NOMO-1 treated with DMSO at 0.1 percent for 48 hours (cell line): ENCODE measurements around the gene PLAC9.
"Not testable (repeated sequence)": the region's sequence is repeated elsewhere in the genome, so short reads cannot be mapped to it uniquely, and the experiment has no call there.

Experiments used
- DNase-seq: peaks from one replicate; lab custom pipeline; 2025; ENCODE audit not compliant: unreplicated experiment; lab: John Stamatoyannopoulos, UW

The PLAC9 gene, protein sequence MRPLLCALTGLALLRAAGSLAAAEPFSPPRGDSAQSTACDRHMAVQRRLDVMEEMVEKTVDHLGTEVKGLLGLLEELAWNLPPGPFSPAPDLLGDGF

DNA sequence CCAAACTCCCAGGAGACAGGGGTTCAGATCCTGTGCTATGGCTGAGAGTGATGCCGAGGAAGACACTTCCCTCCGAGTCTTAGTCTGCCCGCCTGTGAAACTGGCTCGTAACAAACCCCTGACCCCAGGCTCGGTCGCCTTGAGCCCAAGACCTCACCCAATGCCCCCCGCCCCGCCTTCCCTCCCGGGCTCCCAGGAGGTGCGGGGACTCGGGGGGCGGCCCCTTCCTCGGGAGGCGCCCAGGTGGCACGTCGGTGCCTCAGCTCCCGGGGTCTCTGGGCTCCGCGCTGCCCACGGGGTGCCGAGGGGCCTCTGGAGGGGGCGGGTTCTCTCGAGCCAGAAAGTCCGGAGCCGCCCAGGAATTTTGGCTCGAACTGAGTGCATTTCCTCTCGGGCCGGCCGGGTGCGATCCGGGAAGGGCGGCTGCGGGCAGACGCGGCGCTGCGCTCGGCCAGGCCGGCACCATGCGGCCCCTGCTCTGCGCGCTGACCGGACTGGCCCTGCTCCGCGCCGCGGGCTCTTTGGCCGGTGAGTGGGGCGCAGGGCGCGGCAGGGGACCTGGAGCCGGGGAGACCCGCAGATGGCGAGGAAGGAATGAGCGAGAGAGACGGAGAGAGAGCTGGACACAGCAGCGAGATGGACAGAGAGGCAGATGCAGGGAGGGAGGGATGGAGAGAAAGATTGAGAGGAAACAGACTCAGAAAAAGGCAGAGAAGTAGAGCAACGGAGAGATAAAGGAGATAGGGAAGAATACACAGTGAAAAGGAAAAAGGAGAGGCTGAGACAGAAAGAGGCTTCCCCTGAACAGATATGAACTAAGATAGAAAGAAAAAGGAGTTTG is at the start of gene PLAC9:
Gene PLAC9 (plus strand): TSS at position 432 of the 841 bp plus-strand sequence. CDS start 33 bp downstream, at position 465.
- DNase-seq, result no peak

DNA sequence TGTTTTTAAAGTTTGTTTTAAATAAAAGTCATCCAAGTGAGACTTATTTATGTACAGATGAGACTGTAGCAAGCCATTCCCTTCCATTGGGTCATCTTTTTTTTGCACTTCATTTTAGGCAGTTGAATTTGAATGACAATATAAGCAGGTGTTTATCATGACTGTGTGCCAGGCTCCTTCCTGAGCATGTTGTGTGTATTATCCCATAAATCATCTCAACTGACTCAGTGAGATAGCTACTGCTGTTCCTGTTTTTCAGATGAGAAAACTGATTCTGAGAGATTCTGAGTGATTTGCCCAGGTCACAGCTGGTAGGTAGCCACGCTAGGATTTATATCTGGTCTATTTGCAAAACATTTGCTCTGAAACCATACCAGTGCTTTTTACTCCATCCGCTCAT is 42.4 kb upstream of the PLAC9 start:
- no peak for DNase-seq

DNA sequence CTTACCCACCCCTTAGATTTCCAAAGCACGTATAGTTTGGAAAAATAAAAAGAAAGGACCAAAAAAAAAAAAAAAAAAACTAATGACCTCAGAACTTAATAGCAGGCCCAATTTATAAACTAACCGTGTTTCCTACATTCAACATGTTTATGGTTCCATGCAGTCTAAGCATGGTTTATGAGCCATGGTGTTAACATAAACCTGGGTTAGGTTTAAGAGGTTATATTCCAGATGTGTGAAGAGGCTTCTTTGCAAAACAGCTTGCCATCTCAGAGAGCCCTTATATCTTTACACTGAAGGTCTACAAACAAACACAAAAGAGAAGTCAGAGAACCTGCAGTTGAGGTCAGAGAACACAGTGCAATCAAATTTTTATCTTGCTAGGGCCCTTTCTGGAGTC is 38.3 kb upstream of the PLAC9 start:
- no peak for DNase-seq

DNA sequence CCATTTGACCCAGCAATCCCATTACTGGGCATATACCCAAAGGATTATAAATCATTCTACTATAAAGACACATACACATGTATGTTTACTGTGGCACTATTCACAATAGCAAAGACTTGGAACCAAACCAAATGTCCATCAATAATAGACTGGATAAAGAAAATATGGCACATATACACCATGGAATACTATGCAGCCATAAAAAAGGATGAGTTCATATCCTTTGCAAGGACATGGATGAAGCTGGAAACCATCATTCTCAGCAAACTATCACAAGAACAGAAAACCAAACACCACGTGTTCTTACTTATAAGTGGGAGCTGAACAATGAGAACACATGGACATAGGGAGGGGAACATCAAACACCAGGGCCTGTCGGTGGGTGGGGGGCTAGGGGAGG is 34.3 kb upstream of the PLAC9 start:
- not testable (repeated sequence) for DNase-seq

DNA sequence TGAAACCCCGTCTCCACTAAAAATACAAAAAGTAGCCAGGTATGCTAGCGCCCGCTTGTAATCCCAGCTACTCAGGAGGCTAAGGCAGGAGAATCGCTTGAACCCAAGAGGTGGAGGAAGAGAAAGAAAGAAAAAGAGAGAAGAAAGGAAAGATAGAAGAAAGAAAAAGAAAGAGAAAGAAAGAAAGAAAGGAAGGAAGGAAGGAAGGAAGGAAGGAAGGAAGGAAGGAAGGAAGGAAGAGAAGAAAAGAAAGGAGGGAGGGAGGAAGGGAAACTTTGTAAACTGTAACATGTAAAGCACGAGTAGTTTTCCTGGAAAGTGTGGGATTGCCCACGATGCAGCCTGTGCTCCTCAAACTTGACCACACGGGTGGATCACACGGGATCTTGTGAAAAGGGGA is 33.2 kb upstream of the PLAC9 start:
- DNase-seq, result not testable (repeated sequence)

DNA sequence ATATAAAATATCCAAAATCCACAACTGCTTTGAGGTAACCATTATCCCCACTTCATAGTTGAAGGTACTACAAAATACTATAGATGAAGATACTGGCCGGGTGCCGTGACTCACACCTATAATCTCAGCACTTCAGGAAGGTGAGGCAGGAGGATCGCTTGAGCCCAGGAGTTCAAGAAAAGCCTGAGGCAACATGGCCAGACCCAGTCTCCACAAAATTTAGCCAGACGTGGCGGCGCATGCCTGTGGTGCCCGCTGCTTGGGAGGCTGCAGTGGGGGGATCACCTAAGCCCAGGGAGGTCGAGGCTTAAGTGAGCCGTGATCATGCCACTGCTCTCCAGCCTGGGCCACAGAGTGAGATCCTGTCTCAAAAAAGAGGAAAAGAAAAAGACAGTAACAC is 32.4 kb upstream of the PLAC9 start:
- DNase-seq, result no peak

DNA sequence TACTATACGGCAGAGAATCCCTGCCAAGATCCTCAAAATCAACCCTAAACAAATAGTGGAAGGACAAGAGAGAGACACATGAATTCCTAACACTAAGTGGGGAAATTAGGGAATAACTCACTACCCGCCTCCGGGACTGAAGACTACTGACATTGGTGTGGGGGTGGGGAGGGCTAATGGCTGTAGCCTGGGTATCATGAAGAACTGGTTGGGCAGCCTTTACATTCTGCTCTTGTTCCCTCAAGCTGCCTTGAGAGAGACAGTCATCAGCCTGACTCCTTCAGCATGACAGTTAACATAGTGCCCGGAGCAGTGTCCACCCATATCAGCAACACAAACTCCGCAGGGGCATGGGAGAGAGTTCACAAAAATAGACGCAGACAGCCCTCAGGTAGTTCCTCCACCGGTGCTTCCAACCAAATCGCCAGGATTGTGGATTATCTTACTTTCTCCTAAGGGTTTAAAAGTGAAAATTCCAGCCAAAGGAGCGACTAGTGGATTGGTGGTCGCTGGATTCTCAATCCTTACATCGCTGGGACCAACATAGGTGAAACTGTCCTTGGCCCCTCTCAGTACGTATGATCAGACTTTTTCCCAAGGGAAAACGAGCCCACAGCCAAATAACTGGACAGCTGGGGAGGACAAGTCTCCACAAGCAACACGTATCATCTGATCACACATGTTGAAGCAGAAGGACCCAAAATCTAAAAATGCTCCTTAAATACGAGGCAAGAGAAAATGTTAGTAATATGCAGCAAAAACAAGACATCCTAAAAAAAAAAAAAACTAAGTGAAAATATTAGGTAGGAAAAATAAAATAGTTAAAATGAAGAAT is 31.5 kb upstream of the PLAC9 start:
- no peak for DNase-seq

DNA sequence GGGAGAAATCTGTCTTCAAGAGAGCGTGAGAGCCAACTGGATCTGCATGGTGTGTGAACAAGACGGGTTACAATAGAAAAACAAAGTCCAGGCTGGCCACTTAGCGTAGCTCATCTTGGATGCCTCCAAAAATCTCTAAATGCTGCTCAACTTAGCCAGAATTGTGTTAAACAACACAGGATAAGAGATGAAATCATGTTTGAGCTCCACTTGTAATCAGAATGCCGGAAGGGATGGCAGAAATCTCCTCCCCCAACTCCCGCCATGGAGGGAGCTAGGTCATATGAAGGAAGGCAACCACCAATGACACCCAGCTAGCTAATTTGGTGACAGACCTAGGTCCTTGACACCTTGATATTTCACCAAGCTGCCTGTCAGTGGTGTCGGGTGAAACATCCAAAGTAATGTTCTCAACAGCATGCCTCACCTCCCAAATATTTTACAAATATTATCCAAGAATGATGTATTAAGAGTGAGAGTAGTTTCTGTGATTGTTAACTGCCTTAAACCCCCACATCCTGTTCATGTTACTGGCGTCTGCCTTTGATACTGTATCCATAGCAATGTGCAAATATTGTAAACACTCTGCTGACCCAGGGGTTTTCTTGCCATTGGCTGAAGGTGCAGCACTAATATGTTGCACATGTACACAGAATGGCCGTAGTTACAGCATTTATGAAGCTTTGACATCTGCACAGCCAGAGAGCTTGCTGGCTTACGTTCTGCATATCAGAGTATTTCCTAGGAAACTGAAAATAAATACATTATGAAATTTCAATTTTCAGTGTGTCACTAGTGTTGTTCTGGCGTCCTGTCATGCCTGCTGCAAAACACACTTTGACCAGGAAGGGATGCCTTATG is 28.2 kb upstream of the PLAC9 start:
- DNase-seq, result no peak

DNA sequence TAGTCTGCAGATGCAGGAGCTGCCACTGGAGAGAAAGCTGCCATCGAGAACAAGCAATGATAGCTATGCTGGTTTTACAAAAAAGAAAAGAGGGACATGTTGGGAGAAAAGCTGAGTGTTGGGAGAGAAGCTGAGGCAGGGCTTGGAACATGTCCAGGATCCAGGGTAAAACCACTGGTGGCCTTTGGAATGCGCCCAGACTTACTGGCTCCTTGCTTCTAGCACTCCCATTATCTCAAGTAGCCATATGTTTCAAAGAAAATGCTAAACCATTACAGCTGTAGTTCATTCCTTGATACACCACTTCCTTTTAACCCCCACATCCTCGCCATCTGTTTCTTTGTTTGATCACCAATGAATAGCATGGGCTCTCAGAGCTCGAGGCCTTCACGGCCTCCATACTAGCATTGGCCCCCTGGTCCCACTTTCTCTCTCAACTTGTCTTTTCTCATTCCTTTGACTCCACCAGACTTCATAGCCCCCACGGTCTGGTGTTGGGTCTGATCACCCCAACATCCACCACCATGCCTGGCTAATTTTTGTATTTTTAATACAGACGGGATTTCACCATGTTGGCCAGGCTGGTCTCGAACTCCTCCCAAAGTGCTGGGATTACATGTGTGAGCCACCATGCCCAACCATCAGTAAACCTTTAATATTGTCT is 23.8 kb upstream of the PLAC9 start:
- DNase-seq, result no peak

DNA sequence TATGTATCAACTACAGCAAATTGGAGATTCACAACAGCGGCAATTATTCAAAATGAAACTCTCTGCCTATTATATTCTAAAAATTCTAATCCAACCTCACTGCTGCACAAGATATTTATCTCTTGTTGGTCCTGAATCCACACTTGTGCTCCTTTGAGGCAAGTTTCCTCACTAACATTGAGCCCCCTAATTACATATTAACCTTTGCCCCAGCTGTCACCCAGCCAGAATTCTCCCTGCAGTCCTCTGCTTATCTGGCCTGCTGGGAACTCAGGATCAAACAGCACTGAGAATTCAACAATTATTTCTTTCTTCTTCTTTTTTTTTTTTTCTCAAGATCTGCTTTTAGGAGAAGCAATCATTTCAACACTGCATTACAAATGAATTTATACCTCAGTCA is 21.5 kb upstream of the PLAC9 start:
- no peak for DNase-seq

DNA sequence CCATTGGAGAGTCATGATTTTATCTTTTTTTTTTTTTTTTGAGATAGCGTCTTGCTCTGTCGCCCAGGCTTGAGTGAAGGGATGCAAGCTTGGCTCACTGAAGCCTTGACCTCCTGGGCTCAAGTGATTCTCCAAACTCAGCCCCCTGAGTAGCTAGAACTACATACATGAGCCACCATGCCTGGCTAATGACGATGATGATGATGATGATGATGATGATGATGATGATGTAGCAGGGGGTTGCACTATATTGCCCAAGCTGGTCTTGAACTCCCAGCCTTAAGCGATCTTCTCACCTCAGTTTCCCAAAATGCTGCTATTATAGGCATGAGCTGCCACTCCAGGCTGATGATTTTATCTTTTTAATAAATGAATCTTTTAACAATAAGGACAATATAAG is 13.9 kb upstream of the PLAC9 start:
- DNase-seq, result no peak

DNA sequence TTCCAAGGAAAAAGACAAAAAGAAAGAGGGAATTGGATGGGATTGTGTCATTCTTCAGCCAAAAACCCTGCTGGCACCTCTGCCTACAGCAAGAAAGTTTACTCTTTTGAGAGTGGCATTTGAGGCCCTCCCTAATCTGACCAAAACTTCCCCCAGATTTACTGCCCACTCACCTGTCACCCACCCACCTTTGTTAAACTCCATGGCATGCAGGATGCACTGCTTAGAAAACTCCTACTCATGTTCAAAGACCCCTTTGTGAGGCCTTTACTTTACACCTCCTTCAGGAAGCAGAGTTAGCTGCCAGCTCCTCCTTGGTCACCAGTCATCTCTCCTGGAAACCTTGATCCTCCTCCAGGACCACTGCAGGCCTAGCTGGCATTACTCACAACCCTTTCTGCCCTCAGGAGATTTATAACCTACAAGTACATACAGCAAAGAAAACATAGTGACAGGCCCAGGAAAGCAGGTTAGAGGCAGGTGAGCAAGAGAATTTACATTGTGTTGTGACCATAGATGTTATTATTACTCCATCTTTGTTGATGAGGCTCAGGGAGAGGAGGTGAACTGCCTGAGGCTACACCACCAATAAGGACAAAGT is 10.3 kb upstream of the PLAC9 start:
- no peak for DNase-seq

DNA sequence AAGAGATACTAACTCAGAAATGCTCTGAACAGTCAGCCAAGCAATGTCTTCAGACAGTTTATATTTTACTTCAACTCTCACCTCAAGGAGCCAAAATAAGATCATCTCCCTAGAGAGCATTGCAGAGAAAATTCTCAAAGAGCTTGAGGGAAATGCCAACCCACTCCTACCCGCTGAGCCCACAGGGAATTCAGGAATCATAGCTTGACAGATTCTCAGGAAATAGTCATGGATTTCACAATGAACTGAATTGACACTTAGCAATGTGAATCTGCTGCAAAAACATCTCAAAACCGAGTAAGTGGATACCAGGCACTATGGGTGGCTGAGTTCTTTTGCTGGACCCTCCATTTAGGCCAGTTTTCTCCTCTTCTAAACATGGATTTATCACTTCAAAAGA is 9.8 kb upstream of the PLAC9 start:
- DNase-seq, result no peak

DNA sequence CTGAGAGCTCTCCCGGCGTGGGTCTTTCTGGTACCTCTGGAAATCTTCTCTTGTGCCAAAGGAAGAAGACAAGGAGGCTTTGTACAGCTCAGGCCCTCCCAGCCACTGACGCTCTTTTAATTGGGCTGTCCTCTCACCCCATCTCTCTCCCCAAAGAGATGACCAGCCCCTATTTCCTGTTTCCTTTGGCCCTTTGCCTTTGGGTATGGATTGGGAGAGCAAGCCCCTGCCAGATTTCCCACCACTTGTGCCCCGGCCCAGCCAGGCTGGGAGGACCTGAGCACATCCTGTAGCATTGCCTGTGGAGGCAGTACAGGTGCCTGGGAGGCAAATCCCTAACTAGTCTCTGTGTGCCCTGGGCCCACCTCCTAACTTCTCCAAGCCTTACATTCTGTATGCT is 5.7 kb upstream of the PLAC9 start:
- DNase-seq, result no peak

DNA sequence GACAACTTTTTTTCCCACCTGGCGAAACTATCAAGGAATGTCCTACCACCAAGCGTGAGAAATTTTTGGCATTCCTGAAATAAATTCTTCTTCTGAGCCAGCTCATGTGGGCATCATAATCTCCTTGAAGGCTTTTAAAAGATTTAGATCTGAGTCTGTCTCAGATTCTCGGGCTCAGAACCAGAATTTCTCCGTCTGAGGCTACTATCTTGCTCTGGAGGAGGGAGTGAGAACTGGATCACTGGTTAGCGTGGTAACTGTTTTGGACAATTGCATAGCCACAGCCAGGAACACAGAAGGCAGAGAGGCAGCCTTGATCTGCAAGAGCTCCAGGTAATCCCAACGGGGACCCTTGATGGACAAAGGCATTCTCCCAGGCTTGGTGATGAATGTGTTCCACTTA is 1.0 kb upstream of the PLAC9 start:
- no peak for DNase-seq

DNA sequence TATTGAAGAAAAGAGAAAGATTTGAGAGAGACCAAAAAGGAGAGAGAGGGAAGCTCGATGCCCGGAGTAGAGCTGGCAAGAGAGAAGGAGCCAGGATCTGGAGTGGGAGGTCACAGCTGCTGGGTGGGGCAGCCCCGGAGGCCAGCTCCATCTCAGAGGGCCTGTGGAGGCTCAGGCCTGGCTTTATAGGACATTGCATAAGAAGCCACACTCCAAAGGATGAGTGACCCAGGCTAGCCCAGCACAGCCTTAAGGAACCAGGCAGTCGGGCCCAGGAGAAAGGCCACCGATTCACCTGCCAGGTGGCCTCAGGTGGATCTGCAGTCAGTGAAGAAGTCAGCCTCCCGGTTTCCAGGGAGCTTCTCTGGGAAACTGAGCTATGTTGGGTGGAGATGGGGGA is 676 bp downstream of the PLAC9 start:
- DNase-seq, result no peak

DNA sequence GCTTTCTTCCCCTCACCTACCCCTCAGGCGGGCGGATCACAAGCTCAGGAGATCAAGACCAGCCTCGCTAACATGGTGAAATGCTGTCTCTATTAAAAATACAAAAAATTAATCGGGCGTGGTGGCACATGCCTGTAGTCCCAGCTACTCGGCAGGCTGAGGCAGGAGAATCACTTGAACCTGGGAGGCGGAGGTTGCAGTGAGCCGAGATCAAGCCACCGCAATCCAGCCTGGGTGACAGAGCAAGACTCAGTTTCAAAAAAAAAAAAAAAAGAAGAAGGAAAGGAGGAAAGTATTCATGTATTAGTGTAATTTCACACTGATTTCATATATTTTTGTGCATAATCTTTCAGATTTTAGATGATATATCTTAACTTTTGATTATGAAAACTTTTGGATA is 1.2 kb downstream of the PLAC9 start:
- DNase-seq, result not testable (repeated sequence)

DNA sequence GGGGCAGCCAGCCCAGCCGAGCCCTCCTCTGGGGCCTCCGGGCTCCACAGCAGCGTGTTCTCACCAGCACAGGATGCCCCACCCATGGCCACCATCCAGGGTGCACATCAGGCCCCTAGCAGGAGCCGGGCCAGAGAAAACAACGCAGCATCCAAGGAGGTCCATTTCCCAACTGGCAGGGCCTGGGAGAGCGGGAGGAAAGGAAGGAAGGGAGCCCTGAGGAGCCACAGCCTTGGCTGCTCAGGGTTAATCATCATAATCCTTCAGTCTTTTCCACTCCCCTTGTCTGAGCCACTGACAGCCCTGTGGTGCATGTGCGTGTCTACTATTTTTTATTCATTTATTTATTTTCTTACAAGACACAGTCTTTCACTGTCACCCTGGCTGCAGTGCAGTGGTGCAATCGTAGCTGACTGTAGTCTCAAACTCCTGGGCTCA is 3.6 kb downstream of the PLAC9 start:
- DNase-seq, result no peak

DNA sequence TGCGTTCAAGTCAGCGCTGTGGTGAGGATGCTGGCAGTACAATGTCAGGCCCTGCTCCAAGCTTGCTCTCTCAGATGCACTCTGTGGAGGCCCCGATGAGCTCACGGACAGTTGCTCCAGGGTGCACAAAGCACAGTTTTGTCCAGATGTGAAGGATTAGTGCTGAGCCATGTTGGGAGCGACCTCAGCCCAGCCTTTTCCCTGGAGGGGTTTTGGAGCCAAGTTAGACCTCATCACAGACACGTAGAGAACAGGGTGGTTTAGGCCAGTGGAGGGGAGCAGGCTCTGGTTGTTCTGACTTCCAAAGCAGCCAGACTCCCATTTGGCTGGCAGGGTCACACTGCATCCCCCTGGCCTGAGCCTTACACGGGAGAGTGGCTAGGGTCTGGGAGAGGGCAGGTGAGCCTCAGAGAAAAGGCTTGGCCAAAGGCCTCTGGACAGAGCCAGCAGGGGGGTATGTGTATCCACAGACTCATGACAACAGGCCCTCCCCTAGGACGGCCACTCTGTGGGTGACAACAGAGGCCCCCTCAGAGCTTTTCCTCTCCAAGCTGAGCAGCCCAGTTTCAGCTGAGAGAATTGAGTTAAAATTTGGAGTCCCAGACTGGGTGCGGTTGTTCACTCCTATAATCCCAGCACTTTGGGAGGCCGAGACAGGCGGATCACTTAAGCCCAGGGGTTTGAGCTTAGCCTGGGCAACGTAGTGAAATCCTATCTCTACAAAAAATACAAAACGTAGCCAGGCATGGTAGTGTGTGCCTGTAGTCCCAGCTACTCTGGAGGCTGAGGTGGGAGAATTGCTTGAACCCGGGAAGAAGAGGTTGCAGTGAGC is 4.7 kb downstream of the PLAC9 start:
- DNase-seq, result no peak
